SW480 (cell line): Measurements from ENCODE around the gene TNFSF10.

Source experiments
- DNase-seq: peaks from one replicate; pipeline ENCODE4 v3.0.0-alpha.2; 2016; ENCODE audit warnings: low spot score

TNFSF10 gene

GRCh38 chr3:172516318-172517214 lies 6.7 kb downstream of the TNFSF10 start:
- DNase-seq = no peak

DNA sequence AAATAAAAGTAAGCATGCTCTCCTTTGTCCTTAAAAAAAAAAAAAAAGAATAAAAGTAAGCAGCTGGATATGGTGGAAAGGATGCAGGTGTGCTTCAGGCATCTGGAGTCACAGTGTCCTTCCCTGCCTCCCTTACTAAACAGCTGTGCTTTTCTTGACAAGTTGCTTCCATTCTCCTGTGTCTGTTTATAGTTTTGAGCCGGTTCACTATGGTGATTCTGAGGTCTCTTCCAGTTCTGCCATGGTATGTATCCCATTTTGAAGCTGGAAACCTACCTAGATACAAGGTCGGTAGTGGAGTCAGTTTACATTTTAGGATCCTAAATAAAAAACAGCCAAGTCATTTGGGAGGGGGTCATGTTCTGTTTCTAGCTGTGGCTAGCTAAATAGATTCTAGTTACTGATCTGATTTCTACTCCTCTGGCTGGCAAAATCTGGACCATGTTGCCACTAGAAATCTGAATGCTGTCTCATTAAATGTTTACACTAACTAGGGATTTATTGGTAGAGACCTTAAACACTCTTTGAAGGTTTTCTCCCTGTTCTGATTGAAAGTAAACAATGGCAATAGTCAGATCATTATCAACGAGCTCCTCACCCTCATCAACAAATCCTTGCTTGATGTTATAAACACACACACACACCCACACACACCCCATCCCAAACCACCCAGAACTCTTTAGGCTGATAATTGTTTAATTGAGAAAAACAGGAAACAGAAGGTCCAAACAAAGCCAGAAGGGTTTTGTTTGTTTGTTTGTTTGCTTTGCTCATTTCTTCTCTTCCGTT lies 7.9 kb downstream of the TNFSF10 start:
- no peak for DNase-seq

DNA sequence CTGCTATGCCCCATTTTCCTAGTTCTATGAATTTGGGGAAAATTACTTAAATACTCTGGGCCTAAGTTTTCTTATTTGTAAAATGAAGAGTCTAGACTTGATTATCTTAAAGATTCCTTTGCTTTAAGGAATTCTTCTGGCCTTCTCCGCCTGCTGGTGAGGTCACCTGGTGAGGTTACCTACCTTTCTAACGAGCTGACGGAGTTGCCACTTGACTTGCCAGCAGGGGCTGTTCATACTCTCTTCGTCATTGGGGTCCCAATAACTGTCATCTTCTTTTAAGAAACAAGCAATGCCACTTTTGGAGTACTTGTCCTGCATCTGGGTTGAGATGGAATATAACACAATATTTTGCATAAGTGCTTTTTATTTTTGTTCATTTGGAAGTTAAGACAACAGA lies 8.6 kb downstream of the TNFSF10 start:
- no peak for DNase-seq

DNA sequence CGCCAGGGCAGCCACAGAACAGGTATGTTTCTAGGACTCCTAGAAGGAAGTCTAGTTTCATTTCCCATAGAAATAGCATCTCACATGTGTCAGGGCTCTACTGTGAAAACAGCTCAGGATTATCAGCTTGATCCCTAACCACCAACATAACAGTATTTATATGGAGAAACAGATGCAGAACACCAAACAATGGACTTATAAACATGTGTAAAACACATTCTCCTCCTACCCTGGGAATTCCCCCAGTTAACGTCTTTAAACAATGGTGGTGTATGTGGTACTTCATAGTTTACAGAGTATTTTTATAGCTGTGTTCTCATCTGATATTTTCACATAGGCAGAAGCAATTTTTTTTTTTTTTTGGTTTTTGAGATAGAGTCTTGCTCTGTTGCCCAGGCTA lies 9.7 kb downstream of the TNFSF10 start:
- no peak for DNase-seq

GRCh38 chr3:172511783-172512762 lies 11.2 kb downstream of the TNFSF10 start:
- DNase-seq = no peak

- DNase-seq = no peak
Measured at GRCh38 chr3:172506094-172506493, 17.1 kb downstream of the TNFSF10 start.

DNA sequence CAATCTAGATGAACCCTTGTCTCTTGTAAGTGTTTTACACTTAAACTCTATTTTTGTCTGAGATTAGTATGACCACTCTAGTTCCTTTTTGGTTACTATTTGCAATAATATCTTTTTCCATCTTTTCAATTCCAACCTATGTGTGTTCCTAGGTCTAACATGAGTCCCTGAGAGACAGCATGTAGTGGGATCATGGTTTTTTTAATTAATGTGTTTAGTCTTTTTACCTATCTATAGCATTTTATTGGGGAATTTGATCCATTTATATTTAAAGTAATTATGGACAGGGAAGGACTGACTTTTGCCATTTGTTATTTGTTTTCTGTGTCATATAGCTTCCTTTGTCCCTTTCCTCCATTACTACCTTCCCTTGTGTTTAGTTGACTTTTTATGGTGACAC lies 21.7 kb downstream of the TNFSF10 start:
- no peak for DNase-seq

GRCh38 chr3:172490198-172490669 lies 33.0 kb downstream of the TNFSF10 start:
- DNase-seq = peak; percentile 72

DNA sequence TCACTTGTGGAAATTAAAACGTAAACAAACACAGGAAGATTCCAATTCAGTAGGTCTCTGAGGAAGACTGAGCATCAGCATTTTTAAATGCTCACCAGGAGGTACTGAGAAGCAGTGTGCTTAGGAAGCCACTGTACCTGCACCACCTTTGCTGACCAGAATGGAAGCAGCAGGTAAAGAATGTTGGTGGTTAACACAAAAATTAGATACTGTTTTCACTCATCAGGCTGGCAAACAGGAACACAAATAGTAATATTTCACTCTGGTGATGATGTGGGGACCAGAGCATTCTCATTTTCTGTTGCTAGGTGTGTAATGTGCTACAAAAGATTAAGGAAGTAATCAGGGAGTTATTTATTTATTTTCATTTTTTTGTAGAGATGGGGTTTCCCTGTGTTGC lies 45.1 kb downstream of the TNFSF10 start:
- DNase-seq = no peak

DNA sequence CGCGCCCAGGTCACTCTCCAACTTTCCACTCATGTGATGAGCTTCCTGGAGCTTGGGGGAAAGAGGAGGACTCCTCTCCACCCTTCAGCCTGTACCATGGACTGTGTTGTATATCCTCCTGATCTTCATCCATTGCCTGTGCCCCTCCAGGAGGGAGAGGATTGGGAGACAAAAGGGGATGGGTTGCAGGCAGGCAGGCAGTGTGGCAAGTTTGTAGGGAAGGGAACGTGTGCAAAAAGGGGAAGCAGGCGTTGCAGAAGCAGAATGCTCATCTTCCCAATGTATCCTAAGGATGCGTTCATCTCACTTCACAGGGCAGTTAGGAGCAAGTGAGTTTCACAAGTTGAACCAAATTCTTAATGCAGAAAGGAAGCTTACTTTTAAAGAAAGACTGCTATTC lies 46.9 kb downstream of the TNFSF10 start:
- no peak for DNase-seq

DNA sequence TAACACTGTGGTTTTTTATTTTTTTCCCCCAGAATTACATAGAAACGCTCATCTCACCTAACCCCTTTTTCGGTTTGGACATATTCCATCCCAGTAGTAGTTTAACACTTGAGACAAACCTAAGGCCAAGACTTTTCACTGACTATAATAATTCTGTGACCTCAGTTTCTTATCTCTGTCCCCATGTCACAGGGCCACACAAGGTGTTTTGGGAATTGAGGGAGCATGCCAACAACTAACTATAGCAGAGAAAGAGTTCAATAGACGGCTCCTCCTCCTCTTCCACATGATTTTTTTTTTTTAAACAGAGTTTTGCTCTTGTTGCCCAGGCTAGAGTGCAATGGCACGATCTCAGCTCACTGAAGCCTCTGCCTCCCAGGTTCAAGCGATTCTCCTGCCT lies 47.5 kb downstream of the TNFSF10 start:
- DNase-seq = no peak

DNA sequence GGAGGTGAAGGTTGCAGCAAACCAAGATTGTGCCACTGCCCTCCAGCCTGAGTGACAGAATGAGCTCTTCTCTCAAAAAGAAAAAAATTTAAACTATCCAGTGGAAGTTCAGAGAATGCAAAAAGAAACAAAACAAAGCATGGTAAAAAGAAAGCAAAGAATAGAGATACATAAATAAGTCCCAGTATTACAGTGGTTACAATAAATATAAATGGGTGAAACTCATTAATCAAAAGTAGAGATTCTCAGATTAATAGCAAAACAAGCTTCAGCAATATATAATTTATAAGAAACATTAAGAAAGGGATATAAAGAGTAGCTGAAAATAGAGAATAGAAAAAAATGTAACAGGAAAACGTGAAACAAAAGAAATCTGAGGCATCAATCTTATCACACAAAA lies 51.3 kb downstream of the TNFSF10 start:
- no peak for DNase-seq

DNA sequence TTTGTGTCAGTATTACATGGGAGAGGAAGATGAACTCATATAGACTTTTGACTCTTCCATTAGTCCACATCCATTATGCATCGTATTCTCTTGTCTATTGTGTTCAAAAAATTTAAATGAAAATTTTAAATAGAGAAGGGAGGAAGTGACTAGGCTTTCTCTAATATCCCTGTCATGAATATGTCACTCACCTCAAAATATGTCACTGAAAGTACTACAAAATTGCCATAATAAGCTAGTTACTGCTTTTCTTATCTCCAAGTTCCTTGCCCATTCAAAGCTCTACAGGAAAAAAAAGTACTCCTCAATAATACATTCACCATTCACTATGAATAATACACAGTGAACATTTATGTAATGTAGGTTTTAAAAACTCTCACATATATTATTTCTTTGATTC lies 52.6 kb downstream of the TNFSF10 start:
- DNase-seq = no peak

DNA sequence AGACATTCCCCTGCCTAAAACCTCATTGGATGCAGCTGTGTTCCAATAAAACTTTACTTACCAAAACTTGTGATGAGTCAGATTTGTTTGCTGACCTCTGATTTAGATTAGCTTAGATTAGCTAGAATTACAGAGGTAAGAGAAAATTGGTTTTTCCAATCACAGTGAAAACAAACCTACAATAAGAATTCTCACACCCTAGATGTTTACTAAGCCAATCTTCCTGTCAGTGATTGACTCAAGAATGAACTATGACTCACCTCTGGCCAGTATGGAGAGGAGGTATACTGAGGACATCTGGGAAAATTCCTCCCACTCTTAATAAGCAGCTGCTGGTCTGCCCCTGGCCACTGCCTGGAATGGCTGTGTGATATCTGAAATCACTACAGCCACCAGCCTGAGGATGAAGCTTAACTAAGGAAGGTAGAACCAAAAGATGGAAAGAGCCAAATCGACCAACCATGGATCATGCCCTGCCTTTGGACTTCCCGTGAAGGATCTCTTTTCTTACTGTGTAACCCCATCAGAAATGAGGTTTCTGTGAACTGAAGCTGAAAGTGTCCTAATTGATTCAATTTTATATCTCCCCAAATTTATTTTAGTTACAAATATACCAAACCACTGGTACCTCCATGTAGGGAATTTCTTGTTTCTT lies 55.9 kb downstream of the TNFSF10 start:
- no peak for DNase-seq

DNA sequence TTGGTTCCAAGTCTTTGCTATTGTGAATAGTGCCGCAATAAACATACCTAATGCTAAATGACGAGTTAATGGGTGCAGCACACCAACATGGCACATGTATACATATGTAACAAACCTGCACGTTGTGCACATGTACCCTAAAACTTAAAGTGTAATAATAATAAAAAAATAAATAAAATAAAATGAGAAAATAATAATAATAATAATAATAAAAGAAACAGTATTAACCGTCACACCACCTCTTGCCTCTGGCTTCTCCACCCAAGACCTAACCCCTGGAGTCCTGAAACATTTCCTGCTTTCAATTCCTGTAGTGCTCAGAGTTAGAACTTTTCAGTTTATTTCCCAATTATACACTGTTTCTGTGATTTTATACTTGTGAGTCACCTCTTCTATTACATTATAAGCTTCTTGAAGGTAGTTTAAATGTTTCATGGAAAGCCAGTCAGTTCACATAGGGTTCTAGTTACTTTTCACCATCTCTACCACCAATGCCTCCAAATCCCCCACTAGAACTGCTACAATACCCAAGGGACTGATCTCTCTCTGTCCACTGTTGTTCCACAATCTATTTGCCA lies 56.6 kb downstream of the TNFSF10 start:
- DNase-seq = no peak

GRCh38 chr3:172465281-172465680 lies 57.9 kb downstream of the TNFSF10 start:
- DNase-seq = no peak

- DNase-seq = no peak
Measured at GRCh38 chr3:172464306-172464705, 58.9 kb downstream of the TNFSF10 start.

- peak; percentile 56 for DNase-seq
Measured at GRCh38 chr3:172461530-172462138, 61.6 kb downstream of the TNFSF10 start.

- DNase-seq = no peak
Measured at GRCh38 chr3:172456404-172456803, 66.8 kb downstream of the TNFSF10 start.
